NCI-H1048 (cell line): ENCODE measurements around the gene OSTM1.

Experiments used
- DNase-seq: peaks from one replicate; lab custom pipeline; 2025; lab: John Stamatoyannopoulos, UW

OSTM1 gene

GRCh38 chr6:108102965-108103364, 28.4 kb upstream of the OSTM1 start:
- no peak for DNase-seq

- DNase-seq: no peak
Observed at GRCh38 chr6:108100003-108100402, 25.5 kb upstream of the OSTM1 start.

- DNase-seq: no peak
Observed at GRCh38 chr6:108097882-108098281, 23.3 kb upstream of the OSTM1 start.

- DNase-seq: no peak
Observed at GRCh38 chr6:108093781-108094300, 19.3 kb upstream of the OSTM1 start.

GRCh38 chr6:108091288-108091687, 16.7 kb upstream of the OSTM1 start:
- no peak for DNase-seq

GRCh38 chr6:108083349-108083748, 8.8 kb upstream of the OSTM1 start:
- no peak for DNase-seq

GRCh38 chr6:108082539-108082938, 8.0 kb upstream of the OSTM1 start:
- DNase-seq: no peak

GRCh38 chr6:108080010-108080780, 5.7 kb upstream of the OSTM1 start:
- DNase-seq: no peak

- DNase-seq: no peak
Observed at GRCh38 chr6:108078191-108078590, 3.6 kb upstream of the OSTM1 start.

- no peak for DNase-seq
Observed at GRCh38 chr6:108074057-108074358, 533 bp downstream of the OSTM1 start.

- no peak for DNase-seq
Observed at GRCh38 chr6:108071736-108072276, 2.7 kb downstream of the OSTM1 start.

- no peak for DNase-seq
Observed at GRCh38 chr6:108068618-108069017, 5.9 kb downstream of the OSTM1 start.

- DNase-seq: no peak
Observed at GRCh38 chr6:108068182-108068581, 6.4 kb downstream of the OSTM1 start.

- DNase-seq: no peak
Observed at GRCh38 chr6:108052706-108053105, 21.8 kb downstream of the OSTM1 start.

GRCh38 chr6:108051481-108051880, 23.1 kb downstream of the OSTM1 start:
- DNase-seq: no peak

GRCh38 chr6:108039681-108040080, 34.9 kb downstream of the OSTM1 start:
- DNase-seq: no peak

- DNase-seq: no peak
Observed at GRCh38 chr6:108036884-108037283, 37.7 kb downstream of the OSTM1 start.

- DNase-seq: no peak
Observed at GRCh38 chr6:108031968-108032367, 42.6 kb downstream of the OSTM1 start.

- no peak for DNase-seq
Observed at GRCh38 chr6:108030211-108030610, 44.3 kb downstream of the OSTM1 start.

GRCh38 chr6:108029226-108029921, 45.2 kb downstream of the OSTM1 start:
- no peak for DNase-seq

- DNase-seq: no peak
Observed at GRCh38 chr6:108027594-108027993, 46.9 kb downstream of the OSTM1 start.

GRCh38 chr6:108027056-108027455, 47.5 kb downstream of the OSTM1 start:
- DNase-seq: no peak

GRCh38 chr6:108024427-108025073, 50.0 kb downstream of the OSTM1 start:
- DNase-seq: no peak
